ENCODE data around the gene SRSF8. TPM values are rescaled to one million over a fixed set of nuclear protein-coding genes. Genes with fewer than 3 reads are reported as not detected.

Gene SRSF8
- total RNA-seq (ENCODE audit: low replicate concordance) = 5.6 and 13.0 TPM in 2 replicates

GRCh38 chr11:95066716-95067038 lies at the start of gene SRSF8:
SRSF8 (plus strand) TSS chr11:95066919; CDS start chr11:95067227, 308 bp downstream.

GRCh38 chr11:95024958-95025357 lies 41.8 kb upstream of the SRSF8 start, which contains the start of gene KDM4E:
KDM4E (plus strand) TSS chr11:95025258; CDS start chr11:95025558, 300 bp downstream.

GRCh38 chr11:95049122-95049521 lies 17.6 kb upstream of the SRSF8 start, which contains the start of gene KDM4F:
KDM4F (plus strand) TSS chr11:95049422.

GRCh38 chr11:95089620-95090542 lies 23.2 kb downstream of the SRSF8 start, which contains the start of gene ENDOD1:
ENDOD1 (plus strand) TSS chr11:95089846; CDS start chr11:95089928, 82 bp downstream.

Other genes starting within 250 kb of the SRSF8 start
- gene CWC15, start 93.4 kb upstream of the SRSF8 start, total RNA-seq (ENCODE audit: low replicate concordance) = 33.0 and 33.2 TPM in 2 replicates
- gene KDM4D, start 93.2 kb upstream of the SRSF8 start, total RNA-seq (ENCODE audit: low replicate concordance) = 0.23 and 0.60 TPM in 2 replicates
- not detected in 2 replicates for gene KDM4E, start 41.7 kb upstream of the SRSF8 start, total RNA-seq (ENCODE audit: low replicate concordance)
- not detected in 2 replicates for gene KDM4F, start 17.5 kb upstream of the SRSF8 start, total RNA-seq (ENCODE audit: low replicate concordance)
- gene ENDOD1, start 22.9 kb downstream of the SRSF8 start, total RNA-seq (ENCODE audit: low replicate concordance) = 26.4 and 58.4 TPM in 2 replicates
- gene SESN3, start 164.3 kb downstream of the SRSF8 start, total RNA-seq (ENCODE audit: low replicate concordance) = 22.6 and 26.8 TPM in 2 replicates

Data from smooth muscle cell of the coronary artery (primary cell).